Activated T-cell treated with anti-CD3 and anti-CD28 coated beads, Interleukin-2, amount 50 U/mL, for 48 hours (primary cell): Measurements from ENCODE around the gene NDUFB8.

Experiments
- DNase-seq, 2 experiments: peaks; one replicate each; pipeline ENCODE4 v3.0.0-alpha.2; 2020

The NDUFB8 gene

GRCh38 chr10:100535715-100536353 lies 6.2 kb upstream of the NDUFB8 start, which contains the start of gene HIF1AN:
Gene HIF1AN (plus strand): TSS chr10:100535943. CDS start chr10:100535959, 16 bp downstream.
- DNase-seq = peak; percentile 86 to 88

- DNase-seq = no peak
Observed at GRCh38 chr10:100535338-100535714, 5.7 kb upstream of the NDUFB8 start.

GRCh38 chr10:100534726-100535125 lies 5.1 kb upstream of the NDUFB8 start:
- no peak for DNase-seq

- no peak for DNase-seq
Observed at GRCh38 chr10:100531761-100532160, 2.1 kb upstream of the NDUFB8 start.

- DNase-seq = peak in 1 of 2 experiments; percentile 40
Observed at GRCh38 chr10:100528921-100529474, 673 bp downstream of the NDUFB8 start.

GRCh38 chr10:100528123-100528886 lies 1.4 kb downstream of the NDUFB8 start:
- DNase-seq = no peak

GRCh38 chr10:100524638-100525037 lies 5.0 kb downstream of the NDUFB8 start:
- no peak for DNase-seq

GRCh38 chr10:100524206-100524605 lies 5.5 kb downstream of the NDUFB8 start:
- DNase-seq = no peak

GRCh38 chr10:100522945-100523344 lies 6.7 kb downstream of the NDUFB8 start:
- DNase-seq = no peak

GRCh38 chr10:100522107-100522801 lies 7.4 kb downstream of the NDUFB8 start:
- no peak for DNase-seq

- DNase-seq = no peak
Observed at GRCh38 chr10:100520811-100521210, 8.9 kb downstream of the NDUFB8 start.

- DNase-seq = no peak
Observed at GRCh38 chr10:100519311-100520051, 10.2 kb downstream of the NDUFB8 start, which contains the start of gene SEC31B. Gene SEC31B (minus strand): TSS chr10:100519861. CDS start chr10:100516952, 2,909 bp downstream.

- peak; percentile 73 to 76 for DNase-seq
Observed at GRCh38 chr10:100518761-100519241, 10.9 kb downstream of the NDUFB8 start.

GRCh38 chr10:100516847-100517246 lies 12.8 kb downstream of the NDUFB8 start:
- DNase-seq = no peak

- no peak for DNase-seq
Observed at GRCh38 chr10:100515612-100516011, 14.1 kb downstream of the NDUFB8 start.

- peak; percentile 68 to 78 for DNase-seq
Observed at GRCh38 chr10:100510533-100511308, 18.9 kb downstream of the NDUFB8 start.

GRCh38 chr10:100509241-100509840 lies 20.3 kb downstream of the NDUFB8 start:
- DNase-seq = peak; percentile 72 to 76

GRCh38 chr10:100508691-100509150 lies 20.9 kb downstream of the NDUFB8 start:
- DNase-seq = peak in 1 of 2 experiments; percentile 55

- no peak for DNase-seq
Observed at GRCh38 chr10:100508266-100508665, 21.4 kb downstream of the NDUFB8 start.

GRCh38 chr10:100507357-100507732 lies 22.3 kb downstream of the NDUFB8 start:
- DNase-seq = peak in 1 of 2 experiments; percentile 30
